ENCODE data around the gene DDC. TPM values are rescaled to one million over a fixed set of nuclear protein-coding genes. Genes with fewer than 3 reads are reported as not detected.
"Not testable (repeated sequence)": the region's sequence is repeated elsewhere in the genome, so short reads cannot be mapped to it uniquely, and the experiment has no call there.

The DDC gene
- total RNA-seq, 1 donor from 2014 or later, result not detected

DNA sequence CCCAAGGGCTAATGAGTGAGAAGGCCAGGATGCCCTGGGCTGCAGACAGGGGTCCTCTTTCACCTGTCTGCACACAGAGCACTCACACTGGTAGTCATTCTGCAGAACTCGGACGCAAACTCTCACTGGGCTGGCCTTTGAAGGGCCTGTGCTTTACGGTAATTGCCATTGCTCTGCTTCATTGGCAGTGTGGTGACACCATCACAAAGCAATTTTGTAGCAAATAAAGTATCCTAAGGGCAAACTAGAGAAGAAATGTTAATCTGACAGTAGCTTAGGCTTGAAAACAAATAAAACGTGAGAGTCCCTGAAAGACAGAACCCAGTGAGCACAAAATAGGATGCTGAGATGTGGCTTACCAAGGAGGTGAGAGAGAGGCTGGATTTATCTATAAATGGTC, 84.4 kb downstream of the DDC start:
- DNase-seq, result no peak

DNA sequence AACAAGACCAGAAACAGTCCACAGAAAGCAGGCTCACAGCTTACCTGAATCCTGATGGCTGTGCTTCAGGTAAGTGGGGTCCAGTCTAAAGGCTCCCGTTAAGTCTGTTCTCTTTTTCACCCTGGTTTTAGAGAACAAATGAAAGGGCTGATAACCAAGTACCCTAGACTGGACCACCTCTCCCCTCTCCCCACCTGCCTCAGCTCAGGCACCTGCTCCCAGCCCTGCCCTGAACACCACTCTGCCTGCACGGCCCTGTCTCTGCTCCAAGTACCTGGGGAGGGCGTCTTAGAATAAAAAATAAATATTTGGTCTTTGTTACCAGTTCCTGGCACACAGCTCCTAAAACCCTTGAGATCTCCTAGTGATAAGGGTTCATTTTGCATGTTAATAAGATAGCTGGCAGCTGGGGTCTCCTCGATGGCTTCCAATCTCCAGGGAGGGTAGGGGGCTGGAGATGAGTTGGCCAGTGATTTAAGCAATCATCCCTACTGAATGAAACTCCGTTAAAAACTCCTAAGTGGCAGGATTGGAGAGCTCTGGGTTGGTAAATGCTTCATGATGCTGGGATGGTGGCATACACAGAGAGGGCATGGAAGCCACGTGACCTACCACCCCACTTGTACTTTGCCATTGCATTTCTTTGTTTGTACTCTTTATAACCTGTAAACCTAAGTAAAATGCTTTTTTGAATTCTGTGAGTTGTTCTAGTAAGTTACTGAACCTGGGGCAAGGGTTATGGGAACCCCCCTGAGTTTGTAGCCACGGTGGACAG, 85.3 kb downstream of the DDC start:
- DNase-seq, result no peak

DNA sequence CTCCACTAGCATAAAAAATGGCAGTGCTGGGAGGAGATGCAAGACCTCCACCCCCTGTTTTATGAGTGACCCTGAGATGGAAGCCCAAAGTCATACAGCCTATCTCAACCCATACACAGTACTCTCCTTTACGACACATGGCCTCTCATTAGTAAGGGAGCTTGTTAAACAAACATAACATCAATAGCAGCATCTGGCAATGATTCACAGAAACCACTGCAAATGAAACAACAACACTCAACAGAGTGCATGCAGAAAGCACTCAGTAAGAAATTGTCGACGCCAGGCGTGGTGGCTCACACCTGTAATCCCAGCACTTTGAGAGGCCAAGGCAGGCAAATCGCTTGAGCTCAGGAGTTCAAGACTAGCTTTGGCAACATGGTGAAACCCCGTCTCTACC, 87.6 kb downstream of the DDC start:
- no peak for DNase-seq

DNA sequence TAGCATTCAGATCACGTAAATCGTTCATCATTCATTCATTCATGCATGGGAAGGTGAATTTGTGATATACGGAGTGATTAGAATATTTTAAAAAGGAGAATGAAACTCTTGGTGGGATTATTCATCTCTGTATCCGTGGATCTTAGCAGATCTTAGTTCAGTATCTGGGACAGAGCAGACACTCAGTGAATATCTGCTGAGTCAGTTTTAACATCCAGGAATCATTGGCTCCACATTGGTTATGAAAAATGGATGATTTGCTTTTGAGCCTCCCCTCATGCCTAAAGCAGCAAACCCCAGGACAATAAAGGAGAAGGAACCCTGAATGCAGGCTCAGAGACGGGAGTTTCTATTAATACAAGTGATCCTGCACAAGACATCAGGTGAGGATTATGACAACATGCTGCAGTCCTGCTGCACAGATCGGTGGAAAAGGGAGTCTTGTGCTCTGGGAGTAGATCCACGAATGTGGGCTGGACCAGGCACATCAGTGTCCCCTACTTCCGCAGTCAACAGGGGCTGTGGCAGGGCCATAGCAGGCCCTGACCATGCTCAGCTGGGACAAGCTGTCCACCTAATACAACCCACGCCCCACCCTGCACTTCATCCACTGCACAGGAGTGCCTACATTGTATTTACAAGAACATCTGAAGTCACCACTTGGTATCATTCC, 88.1 kb downstream of the DDC start:
- DNase-seq, result no peak

DNA sequence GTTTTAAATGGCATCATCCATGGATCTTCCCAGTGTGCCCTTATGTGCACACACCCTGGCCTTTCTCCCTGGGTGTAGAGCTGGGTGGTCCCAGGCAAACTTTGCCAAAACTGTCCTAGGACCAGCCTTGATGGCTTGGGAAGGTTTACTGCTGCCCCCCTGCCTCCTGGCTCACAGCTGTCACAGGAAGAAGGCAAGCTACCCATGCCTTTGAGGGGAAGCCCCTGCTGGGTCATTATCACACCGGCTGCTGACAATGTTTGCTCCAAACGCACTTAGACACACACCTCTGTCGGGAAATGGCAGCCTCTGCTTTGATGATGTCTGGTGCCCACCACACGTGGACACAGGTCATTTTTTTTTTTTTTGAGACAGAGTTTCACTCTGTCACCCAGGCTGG, 89.9 kb downstream of the DDC start:
- no peak for DNase-seq

DNA sequence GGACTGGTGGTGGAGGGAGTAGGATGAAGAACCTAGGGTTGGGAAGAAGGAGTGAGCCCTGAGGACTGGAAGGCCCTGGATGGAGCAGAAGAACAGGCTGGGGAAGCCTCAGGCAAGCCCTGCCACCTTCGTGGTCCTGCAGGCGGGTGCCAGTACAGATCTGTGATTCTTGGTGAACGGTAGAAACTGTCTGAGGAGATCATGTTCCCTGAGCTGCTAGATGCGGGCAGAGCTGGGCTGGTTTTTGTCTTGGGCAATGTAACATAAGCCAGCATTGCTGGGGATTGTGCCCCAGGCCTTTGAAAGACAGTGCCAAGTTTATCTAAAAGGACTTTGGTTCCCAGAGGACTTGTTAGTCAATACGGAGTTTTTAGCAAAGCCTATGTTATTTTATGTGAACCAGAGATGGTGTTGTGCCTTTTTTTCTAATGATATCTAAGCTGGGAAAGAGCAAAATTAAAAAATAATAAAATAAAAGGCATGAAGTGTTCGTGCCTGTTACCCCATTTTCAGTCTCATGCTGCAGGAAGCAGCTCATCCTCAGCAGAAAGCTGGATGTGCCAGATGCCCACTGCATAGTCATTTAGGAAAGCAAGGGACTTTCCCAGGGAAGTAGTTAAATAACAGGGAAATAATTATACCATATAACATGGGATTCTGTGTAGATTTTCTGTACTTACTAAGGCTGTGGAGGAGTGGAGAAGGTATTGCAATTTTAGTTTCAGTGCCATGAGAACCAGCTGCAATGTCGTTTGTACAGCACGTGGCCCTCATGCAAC, 90.6 kb downstream of the DDC start:
- DNase-seq, result peak; percentile 17

DNA sequence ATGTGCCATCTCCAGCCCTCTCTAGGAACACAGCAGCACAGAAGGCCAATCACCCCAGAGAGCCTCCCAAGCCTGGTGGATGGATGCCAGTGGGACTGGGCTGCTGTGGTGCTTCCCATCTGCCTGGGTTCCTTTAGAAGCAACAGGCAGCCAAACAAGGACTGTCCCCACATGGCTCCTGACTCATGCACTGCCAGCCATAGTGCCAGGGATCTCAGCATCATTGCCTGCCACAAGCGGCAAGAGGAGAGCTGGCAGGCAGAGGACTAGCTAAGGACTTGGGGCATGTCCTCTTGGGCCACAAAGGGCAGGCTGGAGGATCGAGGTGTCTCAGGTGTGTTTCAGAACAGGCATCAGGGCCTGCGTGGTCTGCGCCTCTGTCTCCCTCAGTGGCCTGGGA, 91.7 kb downstream of the DDC start:
- DNase-seq, result no peak

DNA sequence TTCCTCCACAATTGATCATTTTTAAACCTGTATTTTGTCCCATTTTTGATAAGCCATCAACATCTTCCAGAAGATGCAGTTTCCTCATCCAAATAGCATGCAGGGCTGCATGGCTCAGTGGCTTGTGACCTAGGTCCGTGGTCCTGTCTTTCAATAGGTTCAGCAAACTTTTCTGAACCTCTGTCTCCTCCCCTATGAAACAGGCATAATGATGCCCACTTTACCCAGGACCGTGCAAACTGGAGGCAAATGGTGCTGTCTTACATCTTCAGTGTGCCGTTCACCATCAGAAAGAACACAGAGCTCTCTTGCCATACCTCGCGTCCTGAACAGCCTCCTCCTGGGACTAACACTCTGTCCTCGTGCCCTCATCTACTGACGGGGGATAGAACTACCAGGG, 92.8 kb downstream of the DDC start:
- DNase-seq, result no peak

DNA sequence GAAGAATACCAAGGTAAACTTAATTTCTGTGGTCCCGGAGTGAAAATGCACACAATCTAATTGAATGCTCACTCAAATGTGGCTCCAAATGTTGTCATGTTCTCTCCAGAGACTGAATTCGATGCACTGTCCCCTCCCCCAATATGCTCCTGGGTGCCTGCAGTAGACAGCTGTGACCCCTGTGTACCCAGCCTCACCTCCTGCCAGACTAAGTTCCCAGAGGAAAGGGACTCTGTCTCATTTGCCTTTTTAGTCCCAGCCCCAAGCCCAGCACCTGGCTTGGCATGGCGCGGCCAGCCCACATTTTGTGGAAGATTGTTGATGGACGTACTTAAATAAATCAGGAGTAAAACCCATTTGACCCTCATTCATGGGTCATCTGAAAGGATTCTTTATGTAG, 93.2 kb downstream of the DDC start:
- DNase-seq, result no peak

DNA sequence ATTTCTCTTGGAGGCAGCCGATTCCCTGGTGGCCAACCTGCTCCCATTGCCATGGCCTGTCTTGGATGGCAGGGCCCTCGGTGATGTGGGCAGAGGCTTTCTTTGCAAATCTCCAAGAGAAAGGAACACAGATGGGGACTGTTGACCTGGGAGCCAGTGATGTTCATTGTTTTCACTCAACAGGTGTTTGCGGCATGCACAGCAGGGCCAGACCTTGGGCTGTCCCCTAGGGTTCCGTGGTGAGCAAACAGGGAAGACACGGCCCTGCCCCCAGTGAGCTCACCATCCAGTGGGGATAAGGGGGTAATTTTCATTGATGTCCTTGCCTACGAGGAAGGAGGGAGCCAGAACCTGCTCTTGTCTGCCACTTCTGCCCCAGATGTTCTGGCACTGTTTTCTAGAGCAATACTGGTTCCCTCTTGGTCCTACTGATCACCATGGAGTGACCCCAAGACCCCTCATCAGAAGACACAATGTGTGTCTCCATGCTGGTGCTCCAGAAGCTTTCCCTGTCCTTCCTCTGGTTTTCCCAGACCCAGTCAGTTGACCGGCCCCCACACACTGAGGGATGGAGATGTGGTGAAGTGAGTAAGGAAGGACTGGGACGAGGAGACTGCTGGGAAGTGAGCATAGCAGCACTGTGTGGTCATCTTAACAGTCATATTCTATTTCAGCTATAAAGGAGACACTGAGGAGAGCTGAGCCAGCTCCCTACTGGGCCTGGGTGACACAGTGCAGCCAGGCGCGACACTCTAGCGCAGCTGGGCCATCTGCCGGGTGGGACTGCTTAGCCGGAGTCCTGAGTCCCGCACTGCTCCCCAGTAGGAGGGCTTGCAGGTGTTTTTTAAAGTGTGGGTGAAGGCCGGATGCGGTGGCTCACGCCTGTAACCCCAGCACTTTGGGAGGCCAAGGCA, 94.7 kb downstream of the DDC start:
- DNase-seq, result no peak

DNA sequence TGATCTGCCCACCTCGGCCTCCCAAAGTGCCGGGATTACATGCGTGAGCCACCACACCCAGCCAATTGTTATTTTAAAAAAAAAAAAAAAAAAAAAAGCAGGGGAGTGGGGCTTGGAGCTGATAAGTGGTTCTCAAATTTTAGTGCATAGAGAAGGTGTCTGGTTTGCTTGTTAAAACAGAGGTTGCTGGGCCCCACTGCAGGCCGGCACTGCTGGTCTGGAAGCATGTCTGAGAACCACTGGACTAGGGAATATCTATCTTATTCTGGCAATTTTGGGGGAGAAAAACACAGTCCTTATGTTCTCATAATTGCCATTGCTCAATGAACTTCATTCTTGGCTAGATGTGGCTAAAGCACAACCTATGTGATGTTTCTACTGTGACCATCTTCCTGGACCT, 96.0 kb downstream of the DDC start:
- no peak for DNase-seq

DNA sequence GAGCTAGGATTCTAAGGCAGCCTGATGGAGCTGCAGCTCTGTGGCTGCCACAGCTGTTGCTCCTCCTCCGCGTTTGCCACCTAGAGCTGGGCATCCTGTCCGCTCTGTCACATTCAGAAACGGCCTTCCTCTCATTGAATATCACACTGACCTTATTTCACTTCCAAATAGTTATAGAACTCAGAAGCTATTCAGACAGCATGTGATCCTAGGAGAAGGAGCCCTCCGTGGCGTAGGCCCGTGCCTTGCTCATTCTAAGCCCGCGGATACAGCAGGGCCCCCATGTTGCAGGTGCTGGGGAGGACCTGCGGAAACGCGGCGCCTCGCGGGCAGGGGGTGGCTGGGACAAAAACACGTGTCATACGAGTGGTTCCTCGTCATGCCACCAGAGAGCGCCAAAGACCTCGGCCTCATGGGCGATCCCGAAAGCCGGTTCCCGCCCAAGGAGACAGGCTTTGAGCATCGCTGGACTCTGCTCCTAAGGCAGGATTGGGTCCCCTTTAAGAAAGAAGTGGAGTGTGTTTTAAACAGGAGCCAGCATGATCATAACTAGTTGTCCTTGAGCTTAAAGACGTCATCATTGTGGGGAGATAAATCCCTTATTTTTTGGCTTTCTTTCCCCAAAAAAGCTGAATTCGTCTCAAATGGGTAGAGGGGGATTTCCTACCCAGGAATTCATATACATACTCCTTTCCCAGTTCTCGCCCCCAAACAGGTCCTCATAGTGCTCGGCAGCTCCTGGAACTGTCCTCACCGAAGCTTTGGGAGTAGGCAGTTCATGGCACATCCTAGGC, 97.2 kb downstream of the DDC start:
- DNase-seq, result peak; percentile 89

DNA sequence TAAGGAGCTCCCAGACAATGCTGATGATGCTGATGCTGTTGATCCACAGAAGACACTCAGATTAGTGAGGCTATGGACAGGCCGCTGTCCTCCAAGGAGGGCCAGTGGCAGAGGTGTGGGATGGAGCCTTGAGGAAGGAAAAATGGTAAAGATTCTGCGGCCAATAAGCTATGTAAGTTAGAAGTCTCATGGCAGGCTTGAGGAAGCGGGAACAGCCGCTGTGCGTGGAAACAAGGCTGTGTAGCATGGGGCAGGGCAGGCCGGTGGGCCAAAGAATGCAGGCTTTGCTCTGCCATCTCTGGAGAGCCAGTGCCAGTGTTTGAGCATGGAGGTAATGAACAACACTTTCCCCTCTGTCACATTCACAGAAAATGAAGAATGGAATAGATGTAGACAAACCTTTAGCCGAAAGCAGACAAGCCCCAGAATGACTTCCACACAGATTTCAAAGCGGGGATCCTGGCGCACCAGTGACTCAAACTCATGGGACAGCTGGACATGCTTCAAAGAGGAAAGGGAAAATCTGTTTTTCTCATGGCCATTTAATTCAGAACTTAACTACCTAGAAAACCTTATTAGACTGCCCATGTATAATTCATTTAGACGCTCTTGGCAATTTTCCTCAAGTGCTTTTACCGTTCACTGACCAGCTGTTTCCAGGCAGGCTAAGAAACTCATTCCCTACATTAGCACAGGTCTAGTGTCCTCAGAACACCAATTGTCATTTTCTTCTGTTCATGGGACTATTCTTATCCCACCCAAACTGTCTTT, 98.2 kb downstream of the DDC start:
- DNase-seq, result peak; percentile 33

DNA sequence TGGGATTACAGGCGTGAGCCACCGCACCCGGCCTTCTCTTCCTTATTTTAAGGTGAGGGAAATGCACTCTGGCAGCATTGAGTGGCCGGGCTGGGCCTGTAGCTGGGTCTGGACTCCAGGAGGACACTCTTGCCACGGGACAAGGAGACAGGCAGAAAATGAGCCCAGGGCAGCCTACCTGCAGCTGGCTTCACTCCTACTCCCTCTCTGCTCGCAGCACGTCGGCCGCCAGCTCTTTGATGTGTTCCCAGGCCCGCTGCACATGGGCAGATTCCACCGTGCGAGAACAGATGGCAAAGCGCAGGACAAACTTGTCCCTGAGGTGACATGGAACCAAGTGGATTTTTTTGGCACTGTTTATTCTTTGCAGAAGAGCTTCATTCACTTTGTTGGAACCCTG, 102.2 kb downstream of the DDC start:
- DNase-seq, result no peak

DNA sequence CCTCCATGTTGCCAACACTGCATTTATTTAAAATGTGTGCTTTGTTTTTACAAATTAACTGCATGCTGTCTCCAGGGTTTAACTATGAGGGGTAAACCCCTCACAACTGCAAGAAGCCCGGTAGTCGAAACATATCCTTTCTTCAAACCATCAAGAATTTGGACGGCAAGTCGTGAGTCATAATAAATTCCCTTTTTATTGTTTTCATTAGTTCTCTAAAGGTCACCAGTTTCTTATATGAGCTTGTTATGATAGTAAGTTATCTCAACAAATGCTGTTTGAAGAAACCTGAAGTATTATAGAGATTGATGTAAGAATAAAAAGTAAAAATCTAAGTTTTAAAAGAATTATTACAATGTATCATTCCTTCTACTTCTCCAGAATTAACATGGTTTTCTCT, 102.8 kb downstream of the DDC start:
- no peak for DNase-seq

DNA sequence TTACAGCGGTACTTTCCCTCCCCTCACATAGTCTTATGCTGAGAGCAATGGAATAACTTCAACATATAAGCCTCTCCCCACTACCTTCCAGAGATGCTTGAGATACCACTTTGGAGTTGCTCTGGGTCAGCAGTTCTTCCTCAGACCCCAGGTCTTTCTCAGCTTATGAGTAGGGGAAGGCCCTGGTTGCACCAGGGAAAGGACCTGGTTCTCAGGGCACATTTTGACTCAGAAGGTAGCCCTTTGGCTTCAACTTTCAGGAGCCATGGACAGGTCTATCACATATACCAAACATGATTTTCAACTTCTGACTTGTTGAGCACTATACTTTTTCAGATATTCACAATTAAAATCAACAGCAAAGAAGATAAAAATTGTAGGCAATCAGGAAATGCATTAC, 103.5 kb downstream of the DDC start:
- DNase-seq, result no peak

DNA sequence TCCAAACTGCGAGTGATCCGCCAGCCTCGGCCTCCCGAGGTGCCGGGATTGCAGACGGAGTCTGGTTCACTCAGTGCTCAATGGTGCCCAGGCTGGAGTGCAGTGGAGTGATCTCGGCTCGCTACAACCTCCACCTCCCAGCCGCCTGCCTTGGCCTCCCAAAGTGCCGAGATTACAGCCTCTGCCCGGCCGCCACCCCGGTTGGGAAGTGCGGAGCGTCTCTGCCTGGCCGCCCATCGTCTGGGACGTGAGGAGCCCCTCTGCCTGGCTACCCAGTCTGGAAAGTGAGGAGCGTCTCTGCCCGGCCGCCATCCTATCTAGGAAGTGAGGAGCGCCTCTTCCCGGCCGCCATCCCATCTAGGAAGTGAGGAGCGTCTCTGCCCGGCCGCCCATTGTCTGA, 106.0 kb downstream of the DDC start:
- not testable (repeated sequence) for DNase-seq

DNA sequence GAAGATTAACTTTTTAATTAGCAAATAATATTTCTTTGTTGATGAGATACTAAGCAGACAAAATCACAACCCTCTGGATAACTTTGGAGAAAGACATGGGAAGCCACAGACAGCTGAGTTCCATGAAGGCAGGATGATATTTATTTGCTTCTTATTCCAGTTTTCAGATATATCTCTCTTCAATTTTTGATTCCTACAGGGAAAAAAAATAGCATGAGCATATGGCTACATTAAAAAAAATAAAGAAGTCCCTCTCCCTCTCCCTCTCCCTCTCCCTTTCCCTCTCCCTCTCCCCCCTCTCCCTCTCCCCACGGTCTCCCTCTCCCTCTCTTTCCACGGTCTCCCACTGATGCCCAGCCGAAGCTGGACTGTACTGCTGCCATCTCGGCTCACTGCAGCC, 106.6 kb downstream of the DDC start:
- DNase-seq, result not testable (repeated sequence)

DNA sequence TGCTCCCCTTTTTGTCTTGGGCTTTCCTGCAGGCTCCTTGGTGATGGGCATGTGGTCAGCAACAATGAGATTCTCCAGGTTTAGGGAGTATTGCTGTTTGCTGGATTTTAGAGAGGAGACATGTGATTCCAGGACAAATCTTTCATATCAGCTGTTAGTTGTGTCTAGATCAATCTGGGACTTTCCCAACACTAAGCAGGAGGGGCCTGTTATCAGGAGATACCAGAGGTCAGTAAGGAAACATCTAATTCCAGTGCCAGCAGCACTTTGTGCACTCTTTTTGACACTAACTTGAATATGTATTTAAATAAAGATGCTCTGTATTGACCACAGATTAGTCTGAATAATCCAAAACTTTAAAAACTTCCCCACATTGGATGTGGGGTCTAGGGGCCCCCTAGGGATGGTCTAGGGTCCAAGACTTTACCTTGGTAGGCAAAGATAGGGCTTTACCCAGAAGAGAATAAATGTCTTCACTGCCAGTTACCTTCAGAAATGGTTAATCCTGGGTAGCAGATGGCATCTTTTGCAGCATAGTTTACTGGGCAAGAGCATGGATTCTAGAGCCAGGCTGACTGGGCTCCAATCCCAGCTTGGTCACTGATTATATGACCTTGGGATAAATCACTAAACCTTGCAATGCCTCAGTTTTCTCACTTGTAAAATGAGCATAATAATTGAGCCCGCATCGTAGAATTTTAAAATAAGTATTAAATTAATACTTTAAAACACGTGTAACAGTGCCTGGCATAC, 108.7 kb downstream of the DDC start:
- DNase-seq, result no peak

DNA sequence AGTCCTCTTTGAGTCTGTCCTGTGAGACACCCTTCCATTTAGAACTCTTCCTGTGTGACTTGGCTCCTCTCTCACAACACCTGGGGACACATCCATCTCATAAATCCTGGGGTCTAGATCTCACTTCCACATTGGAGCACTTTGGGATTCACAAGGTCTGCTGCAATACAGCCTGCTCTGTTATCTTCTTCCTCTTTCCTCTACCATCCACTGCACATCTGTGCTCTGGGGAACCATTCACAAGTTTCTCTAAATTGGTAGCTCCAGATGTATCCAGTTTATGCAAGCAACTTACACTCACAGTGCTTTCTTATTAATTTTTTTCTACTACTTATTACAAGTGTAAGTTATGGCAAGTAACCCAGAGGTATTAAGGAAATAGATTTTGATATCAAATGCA, 109.5 kb downstream of the DDC start:
- DNase-seq, result no peak

Data from tongue (tissue), 2 donors.